GM21515 (cell line): ENCODE results near the gene TTC28.
"Not testable (repeated sequence)": the region's sequence is repeated elsewhere in the genome, so short reads cannot be mapped to it uniquely, and the experiment has no call there.

Source experiments
- ATAC-seq: cut with Tn5 transposase; IDR thresholded peaks from one replicate; pipeline ENCODE4 v1.9.1; 2021; ENCODE audit not compliant: unreplicated experiment

TTC28 gene

DNA sequence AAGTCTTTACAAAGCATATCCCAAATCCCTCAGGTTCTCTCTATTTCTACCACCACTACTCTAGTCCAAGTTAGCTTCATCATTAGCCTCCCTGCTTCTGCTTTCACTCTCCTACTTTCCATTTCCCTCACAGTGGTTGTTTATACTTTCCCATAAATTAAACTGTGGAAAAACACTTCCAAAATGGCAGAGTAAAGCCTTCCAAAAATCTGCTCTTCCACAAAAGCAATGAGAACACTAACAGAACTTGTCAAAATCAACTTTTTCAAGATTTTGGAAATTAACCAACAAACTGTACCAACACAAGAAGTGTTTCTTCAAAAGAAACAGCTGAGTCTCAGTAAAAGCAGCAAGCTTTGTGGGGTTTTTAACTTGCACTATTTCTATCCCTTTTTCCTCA lies 71.8 kb downstream of the TTC28 start:
- no peak for ATAC-seq

DNA sequence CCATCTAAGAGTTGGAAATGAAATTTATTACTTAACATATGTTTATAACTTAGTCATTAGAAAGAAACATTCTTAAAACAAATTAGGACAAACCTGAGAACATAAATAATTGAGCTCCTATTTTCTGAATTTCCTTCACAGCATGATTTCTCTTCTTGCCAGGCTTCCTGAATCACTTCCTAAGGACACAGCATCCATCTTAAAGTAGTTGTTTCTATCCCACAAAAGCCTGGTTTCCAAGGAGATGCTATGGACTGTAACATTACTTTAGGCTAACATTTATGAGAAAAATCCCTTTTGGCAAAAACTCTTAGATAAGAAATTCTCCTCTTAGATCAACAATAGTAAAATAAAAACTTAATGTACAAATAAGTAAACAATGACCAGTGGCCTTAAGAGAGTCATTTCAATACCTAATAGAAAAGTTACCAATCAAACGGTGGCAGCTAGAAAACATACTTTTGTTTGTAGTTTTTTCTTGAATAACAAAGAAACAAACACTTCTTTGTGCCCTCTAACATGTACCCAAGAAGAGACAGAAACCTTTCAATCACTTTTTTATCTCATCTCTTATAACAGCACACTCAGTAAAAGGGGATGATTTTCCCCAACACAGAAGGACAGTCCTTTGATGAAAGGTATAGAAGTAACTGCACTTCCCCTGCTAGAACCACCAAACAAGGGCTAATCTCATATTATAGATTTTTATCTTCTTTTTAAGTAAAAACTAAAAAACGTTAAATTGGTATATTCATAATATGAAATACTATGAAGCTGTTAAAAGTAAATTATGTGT lies 74.5 kb downstream of the TTC28 start:
- no peak for ATAC-seq

DNA sequence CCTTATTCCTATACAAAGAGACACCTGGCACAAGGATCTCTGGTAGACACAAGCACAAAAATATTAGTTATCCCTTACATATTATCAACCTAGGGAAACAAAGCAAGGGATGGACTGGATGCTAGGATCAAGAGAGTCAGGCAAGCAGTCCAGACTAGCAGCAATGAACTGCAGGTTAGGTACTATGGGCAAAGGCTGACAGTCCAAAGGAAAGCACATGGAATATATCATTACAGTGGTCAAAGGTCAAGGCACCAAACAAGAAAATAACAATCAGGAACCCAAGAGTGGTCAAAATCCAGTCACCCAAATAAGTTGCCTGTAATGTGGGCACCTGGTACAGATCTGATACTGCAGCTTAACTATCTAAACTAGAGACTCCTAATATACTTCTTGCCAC lies 77.7 kb downstream of the TTC28 start:
- no peak for ATAC-seq

DNA sequence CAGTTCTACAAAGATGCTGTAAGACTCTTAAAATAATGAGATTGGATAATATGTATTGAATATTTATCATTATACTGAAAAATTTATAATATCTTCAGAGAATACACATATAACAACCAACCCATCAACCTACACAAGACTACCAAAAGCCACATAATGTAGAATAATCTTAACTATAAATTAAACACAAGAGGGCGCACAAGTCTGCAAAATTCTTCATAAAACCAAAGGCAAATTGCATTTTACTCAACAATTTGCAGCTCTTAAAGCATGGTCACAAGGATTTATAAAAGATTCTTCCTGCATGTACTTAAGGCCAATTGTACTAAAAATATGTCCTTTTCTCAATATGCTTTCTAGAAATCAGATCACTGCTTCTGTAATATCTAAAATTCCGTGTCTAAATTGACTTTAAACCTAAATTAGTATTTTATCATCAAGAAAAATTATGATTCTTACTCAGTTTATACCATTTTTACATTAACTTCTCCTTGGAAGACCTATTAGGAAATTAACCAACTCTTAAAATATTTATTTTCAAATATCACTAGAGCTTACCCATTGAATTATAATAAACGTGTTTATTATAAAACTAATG lies 79.0 kb downstream of the TTC28 start:
- ATAC-seq = no peak

DNA sequence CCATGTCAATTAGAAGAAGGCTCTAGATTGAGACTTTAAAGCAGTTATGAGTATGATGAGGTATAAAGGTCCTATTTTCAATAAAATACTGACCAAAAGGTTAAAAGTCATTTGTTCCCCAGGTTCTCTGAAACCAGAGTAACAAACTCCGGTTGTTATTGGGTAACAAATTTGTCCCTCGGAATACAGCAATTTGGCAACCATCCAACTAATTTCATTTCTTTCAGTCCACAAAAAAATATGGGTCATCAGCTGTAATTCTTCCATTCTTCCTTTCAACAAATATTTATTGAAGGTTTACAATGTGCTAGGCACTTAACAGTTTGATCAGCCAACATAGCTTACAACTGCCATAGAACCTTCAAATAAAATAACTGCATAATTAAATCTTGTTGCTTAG lies 79.9 kb downstream of the TTC28 start:
- no peak for ATAC-seq

DNA sequence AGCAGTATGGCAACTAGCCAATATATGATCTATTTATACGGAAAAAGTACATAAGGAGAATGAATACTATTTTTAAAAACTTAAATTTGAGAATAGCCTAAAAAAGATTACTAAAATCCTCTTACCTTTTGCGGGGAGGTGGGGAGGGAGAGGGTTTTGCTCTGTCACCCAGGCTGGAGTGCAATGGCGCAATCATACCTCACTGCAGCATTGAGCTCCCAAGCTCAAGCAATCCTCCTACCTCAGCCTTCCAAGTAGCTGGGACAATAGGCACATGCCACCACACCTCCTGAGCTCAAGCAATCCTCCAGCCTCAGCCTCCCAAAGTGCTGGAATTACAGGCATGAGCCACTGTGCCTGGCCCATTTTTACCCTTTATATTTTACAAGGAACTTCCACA lies 82.0 kb downstream of the TTC28 start:
- no peak for ATAC-seq

DNA sequence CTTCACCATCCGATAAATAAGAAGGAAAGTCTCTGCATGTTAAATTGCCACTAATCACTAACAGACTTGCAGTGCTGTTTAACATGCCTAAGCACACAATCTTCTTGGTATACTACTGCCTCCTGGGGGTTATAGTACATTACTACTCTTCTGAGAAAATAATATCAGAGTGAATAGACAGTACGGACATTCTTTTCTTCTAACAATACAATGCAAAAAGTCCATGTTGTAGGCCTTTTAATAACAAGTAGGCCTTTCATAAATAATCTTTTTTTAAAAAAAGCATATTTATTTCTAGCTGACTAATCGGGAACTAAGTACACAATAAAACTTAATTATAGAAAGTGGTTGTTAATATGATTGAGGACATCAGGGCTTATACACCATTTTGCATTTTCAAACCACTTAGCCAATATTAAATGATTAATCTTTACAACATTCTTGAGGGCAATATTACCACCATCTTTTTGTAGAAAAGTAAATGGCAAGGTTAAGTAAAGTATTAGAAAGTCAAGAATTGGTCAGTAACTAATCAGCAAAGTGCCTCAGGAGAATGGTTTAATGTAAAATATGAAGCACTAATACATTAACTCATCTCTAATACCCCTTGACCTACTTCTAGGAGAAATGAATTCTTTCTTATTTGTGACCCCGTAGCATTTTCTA lies 84.7 kb downstream of the TTC28 start:
- ATAC-seq = no peak

DNA sequence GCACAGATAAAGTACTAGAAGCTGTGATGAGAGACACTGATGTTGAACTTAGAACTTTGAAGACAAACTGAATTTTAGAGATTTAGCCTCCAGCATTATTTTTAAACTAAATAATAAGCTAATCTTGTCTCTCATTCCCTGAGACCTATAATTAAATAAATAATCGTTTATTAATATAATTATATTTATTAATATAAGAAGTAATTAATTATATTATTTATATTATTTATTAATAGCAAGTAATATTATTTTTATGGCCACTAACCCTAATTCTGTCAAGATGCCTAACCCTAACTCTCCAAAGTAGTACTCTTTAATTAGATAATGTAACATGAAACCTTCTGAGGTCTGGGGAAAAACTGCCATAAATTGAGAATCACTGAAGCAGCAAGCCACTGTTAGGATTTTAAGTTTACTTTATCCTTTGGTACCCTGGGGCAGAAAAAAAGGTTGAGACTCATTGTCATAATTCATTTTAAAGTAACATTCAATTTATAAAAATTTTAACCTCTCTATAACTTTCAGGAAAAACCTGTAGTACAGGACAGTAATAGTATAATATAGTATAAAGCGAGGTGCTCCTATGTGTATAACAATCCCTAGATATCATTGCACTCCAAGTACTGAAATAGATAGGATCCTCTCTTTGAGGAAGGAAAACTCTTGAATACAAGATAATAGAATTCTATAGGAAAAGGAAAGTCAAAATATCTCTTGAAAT lies 85.4 kb downstream of the TTC28 start:
- ATAC-seq = no peak

DNA sequence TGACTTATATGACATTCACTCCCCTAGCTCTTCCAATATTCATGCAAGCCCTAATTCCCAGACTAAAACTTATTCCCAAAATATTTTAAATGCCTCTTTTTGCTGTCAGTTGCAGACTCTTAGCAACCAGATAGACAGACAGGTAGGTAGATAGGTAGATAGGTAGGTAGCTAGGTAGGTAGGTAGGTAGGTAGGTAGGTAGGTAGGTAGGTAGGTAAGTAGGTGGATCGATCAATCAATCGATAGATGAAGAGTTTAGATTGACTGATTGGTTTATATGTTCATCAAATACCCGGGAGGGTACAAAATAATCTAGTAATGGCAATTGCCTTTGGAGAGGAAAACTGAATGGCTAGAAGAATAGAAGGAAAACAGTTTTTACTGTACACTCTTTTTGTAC lies 86.3 kb downstream of the TTC28 start:
- ATAC-seq = no peak

DNA sequence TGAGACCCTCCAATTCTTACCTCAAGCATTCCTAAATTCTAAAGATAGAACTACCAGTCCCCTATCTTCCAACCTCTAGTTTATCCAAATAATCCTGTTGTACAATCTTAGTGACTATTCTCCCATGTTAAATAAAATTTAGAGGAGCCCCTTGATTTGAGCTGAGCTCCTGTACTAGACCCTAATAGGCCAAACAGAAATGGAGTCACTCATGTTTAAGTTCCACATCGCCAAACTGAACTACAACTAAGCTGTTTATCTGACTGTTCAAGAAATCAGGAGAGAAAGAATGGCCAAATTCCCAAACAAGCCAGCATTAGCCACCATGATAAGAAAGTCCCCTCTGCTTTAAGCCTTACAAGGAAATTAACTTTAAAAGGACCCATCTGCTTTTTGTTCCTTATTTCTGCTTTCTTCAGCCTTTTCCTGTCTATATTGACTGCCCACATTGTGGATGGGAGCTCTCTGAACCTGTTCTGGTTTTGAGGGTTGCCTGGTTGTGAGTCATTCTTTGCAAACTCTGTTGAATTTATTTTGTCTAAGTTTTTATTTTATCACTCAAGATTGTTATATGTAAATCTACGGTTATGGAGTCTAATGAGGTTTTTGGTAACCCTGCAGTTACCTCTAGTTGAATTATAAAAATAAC lies 90.4 kb downstream of the TTC28 start:
- ATAC-seq = no peak

DNA sequence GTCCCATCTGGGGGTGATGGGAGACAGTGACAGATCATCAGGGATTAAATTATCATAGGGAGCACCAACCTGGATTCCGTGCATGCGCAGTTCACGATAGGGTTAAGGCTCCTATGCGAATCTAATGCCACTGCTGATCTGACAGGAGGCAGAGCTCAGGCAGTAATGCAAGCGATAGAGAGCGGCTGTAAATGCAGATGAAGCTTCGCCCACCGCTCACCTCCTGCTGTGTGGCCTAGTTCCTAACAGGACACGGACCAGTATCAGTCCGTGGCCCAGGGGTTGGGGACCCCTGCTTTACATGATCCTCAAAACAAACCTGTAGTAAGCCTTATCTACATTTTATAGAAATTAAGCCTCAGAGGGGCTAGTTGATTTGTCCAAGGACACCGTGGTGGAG lies 94.3 kb downstream of the TTC28 start:
- ATAC-seq = no peak

DNA sequence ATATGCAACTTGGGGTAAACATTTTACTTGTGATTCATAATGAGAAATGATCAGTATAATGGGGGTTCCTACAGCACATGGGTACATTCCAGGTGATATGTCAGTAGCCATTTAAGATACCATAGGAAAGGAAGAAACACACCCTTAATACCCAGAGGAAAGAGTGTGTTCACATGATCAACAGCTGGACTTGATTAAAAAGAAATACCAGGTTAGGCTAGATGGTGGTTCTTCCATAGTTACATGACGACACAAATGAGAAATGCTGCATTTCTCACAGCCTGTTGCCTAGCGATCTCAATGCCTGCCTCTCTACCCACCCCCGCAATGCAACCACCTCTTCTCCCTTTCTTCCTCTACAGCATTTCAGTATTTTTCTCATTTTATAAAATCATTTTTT lies 96.8 kb downstream of the TTC28 start:
- ATAC-seq = no peak

DNA sequence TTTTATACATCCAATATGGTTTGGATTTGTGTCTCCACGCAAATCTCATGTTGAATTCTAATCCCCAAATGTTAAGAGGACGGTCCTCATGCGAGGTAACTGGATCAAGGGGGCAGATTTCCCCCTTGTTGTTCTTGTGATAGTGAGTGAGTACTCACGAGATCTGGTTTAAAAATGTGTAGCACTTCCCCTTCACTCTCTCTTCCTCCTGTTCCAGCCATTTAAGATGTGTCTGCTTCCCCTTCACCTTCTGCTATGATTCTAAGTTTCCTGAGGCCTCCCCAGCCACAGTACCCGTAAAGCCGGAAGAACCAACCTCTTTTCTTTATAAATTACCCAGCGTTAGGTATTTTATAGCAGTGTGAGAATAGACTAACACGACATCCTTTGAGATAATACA lies 98.6 kb downstream of the TTC28 start:
- ATAC-seq = no peak

DNA sequence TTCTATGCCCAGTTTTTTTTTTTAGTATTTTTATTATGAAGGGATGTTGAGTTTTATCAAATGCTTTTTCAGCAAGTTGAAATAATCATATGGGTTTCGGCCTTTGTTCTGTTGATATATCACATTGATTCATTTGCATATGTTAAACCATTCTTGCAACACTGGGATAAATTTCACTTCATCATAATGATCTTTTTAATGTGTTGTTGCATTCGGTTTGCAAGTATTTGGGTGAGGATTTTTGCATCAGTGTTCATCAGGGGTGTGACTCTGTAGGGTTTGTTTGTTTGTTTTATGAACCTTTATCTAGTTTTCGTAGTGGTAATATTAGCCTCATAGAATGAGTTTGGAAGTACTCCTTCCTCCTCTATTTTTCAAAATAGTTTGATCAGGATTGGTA lies 103.5 kb downstream of the TTC28 start:
- no peak for ATAC-seq

DNA sequence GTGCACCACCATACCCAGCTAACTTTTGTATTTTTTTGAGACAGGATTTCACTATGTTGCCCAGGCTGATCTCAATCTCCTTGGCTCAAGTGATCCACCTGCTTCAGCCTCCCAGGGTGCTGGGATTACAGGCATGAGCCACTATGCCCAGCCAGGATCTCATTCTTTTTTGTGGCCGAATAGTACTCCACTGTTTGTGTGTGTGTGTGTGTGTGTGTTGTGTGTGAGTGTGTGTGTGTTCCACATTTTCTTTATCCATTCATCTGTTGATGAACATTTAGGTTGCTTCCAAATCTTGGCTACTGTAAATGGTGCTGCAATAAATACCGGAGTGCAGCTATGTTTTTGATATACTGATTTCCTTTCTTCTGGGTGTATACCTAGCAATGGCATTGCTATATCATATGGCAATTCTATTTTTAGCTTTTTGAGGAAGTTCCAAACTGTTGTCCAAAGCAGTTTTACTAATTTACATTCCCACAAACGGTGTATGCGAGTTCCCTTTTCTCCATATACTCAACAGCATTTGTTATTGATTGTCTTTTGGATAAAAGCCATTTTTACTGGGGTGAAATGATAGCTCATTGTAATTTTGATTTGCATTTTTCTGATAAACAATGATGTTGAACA lies 105.4 kb downstream of the TTC28 start:
- ATAC-seq = no peak

DNA sequence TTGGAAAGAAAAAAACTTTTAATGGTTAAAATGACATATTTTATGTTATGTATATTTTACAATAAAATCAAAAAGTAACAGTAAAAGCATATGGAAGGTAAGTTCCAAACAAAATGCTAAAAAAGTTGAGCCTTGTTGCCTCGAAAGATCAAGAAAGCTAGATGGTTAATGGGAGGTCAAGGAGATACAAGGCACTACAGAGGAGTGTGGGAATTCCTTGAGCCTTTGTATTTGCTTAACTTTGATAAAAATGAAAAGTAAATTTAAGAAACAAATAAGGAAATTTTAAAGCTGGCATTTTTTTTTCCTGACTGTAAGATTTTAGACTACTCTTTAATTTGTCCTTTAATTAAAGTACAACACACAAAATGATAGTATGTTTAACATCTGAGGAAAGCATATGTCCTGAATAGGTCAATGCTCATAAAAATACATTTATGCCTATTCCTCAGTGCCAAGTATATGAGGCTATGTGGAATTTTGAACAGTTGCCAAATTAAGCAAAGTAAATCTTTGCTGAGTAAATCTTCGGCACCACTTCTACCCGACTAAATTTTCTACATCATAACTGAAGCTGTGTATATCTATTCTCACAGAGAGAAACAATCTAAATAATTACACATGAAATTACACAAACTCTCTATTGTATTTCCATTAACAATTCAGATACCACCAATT lies 108.8 kb downstream of the TTC28 start:
- no peak for ATAC-seq

DNA sequence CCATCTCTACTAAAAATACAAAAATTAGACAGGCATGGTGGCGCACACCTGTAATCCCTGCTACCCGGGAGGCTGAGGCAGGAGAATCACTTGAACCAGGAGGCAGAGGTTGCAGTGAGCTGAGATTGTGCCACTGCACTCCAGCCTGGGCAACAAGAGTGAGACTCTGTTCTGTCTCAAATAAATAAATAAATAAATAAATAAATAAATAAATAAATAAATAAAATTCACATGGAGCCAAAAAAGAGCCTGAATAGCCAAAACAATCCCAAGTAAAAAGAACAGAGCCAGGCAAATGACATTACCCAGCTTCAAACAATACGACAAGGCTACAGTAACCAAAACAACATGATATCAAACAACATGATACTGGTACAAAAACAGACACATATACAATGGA lies 110.7 kb downstream of the TTC28 start:
- ATAC-seq = not testable (repeated sequence)

DNA sequence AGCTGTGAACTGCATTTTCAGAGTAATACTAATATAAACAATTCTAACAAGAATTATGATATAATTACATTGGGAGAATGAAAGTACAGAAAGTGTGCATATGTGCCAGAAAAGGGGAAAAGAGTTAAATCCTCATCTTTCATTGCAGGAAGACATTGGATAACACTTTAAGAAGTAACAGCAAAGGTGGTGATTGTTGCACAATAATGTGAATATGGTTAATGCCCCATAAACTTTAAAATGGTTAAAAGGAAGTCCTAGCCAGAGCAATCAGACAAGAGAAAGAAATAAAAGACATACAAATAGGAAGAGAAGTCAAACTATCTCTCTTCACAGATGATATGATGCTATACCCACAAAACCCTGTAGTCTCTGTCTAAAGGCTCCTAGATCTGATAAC lies 111.5 kb downstream of the TTC28 start:
- ATAC-seq = no peak

DNA sequence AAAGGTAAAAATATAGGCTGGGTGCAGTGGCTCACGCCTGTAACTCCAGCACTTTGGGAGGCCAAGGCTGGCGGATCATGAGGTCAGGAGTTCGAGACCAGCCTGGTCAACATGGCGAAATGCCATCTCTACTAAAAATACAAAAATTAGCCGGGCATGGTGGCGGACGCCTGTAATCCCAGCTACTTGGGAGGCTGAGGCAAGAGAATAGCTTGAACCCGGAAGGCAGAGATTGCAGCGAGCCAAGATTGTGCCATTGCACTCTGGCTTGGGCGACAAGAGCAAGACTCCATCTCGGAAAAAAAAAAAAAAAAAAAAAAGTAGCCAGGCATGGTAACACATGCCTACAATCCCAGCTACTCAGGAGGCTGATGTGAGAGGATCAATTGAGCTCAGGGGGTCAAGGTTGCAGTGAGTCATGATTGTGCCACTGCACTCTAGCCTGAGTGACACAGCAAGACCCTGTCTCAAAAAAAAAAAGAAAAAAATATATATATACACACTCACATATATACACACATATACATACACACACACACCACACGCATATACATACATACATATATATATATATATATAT lies 112.6 kb downstream of the TTC28 start:
- not testable (repeated sequence) for ATAC-seq

DNA sequence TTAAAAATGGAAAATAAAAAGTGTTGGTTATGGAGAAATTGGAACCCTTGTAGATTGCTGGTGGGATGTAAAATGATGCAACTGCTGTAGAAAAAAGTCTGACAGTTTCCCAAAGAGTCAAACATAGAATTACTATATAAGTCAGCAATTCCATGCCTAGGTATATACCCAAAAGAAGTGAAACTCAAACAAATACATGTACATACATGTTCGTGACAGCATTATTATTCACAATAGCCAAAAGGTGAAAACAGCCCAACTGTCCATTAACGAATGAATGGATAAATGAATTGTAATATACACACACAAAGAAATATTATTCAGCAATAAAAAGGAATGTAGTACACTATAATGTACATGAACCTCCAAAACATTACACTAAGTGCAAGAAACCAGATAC lies 116.0 kb downstream of the TTC28 start:
- ATAC-seq = no peak
